Liver (tissue), 3 donors: Measurements from ENCODE around the gene PIGH.

Experiments
- CTCF ChIP-seq: fragments of 150-350 bp; IDR thresholded peaks from 2 replicates; pipeline ENCODE4 v1.5.1; 2017; ENCODE audit warnings: improper control_type of control experiment, low read depth, low read length; ENCODE audit not compliant: missing input control
- GABPA ChIP-seq, 2 donors: IDR thresholded peaks in 1 of 2; conservative IDR thresholded peaks in 1 of 2; 2 replicates each; pipeline ENCODE4 v1.6.1; 2016; ENCODE audit warnings: antibody characterized with exemption in 2 of 2, mild to moderate bottlenecking in 1 of 2, moderate library complexity in 1 of 2
- RXRA ChIP-seq, 2 donors: IDR thresholded peaks; 2 replicates each; pipeline ENCODE4 v1.6.1; 2017 to 2018; ENCODE audit warnings: antibody characterized with exemption in 2 of 2, mild to moderate bottlenecking in 1 of 2
- donor health status: healthy.
- donor health status: healthy.

DNA sequence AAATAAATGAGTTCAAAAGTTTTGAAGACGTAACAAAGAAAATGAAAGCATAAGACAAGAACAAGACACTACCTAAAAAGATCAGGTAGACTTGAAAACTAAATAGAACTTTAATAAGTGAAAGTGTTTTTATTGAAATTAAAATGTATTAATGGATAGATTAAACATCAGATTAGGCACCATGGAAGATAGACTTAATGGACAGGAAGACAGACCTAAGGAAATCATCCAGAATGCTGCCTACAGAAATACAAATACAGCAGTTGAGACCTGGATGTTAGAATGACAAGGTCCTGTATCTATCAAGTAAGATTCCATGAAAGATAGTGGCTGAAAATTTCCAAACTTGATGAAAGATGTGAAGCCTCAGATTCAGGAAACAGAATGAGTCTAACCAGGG lies 55.5 kb downstream of the PIGH start:
- TF ChIP-seq RXRA (IDR thresholded peaks at IDR 0.05) (no peak), CTCF (no peak), GABPA (IDR thresholded peaks at IDR 0.05 in 1 of 2, conservative IDR thresholded peaks at IDR 0.05 in 1 of 2) (no peak)
